Panc1 (cell line): Measurements from ENCODE around the gene CYP27A1. TPM values are rescaled to one million over a fixed set of nuclear protein-coding genes. Genes with fewer than 3 reads are reported as not detected.

Experiments
- ATAC-seq: fragments of 200-7000 bp; cut with Tn5 transposase; 2 replicates; pipeline ENCODE4 v1.9.1; 2020; ENCODE audit warnings: mild to moderate bottlenecking, moderate library complexity
- BruUV-seq: library from RNA; stranded (reverse); fragments of 400-500 nt; replicated peaks from 2 replicates; lab custom pipeline; 2021; lab: Mats Ljungman, UMichigan
- CTCF ChIA-PET: fragments of 300-600 bp; sonication (Branson Sonifier 250); formaldehyde crosslinking; loops from one replicate; lab custom pipeline; 2022; ENCODE audit warnings: antibody characterized with exemption; lab: Charles Lee
- POLR2A ChIA-PET: fragments of 300-600 bp; sonication (Branson Sonifier 250); formaldehyde crosslinking; loops from one replicate; lab custom pipeline; 2022; ENCODE audit warnings: antibody characterized with exemption; lab: Charles Lee
- DNase-seq: peaks from one replicate; pipeline ENCODE4 v3.0.0-alpha.2; 2010; ENCODE audit warnings: low read depth, low spot score
- H3K27ac ChIP-seq: 2 replicates; pipeline ENCODE4 v1.5.1; 2011; ENCODE audit warnings: mild to moderate bottlenecking, low read length, inconsistent platforms
- H3K27me3 ChIP-seq: fragments of 200-500 bp; sonication (Bioruptor generic); 2 replicates; pipeline ENCODE4 v1.6.0; 2014; ENCODE audit warnings: low read length, inconsistent platforms; ENCODE audit not compliant: control insufficient read depth, insufficient read depth
- H3K36me3 ChIP-seq: fragments of 200-500 bp; sonication (Bioruptor generic); 2 replicates; pipeline ENCODE4 v1.5.1; 2014; ENCODE audit warnings: inconsistent platforms, mild to moderate bottlenecking, low read length, moderate library complexity; ENCODE audit not compliant: control insufficient read depth, insufficient read depth
- H3K4me1 ChIP-seq: 2 replicates; pipeline ENCODE4 v1.5.1; 2011; ENCODE audit warnings: inconsistent platforms, mild to moderate bottlenecking, low read length, moderate library complexity; ENCODE audit not compliant: control insufficient read depth, insufficient read depth
- H3K4me3 ChIP-seq, 2 experiments: 2 replicates each; pipeline ENCODE4 v1.5.1; 2011 to 2012; ENCODE audit warnings: low read depth in 2 of 2, low read length in 2 of 2, mild to moderate bottlenecking in 2 of 2, inconsistent platforms in 1 of 2, moderate library complexity in 1 of 2
- H3K9me3 ChIP-seq: fragments of 200-500 bp; sonication (Bioruptor generic); 2 replicates; pipeline ENCODE4 v1.5.1; 2014; ENCODE audit warnings: low read depth, mild to moderate bottlenecking, inconsistent platforms, low read length, moderate library complexity; ENCODE audit not compliant: control insufficient read depth, insufficient read depth
- CTCF ChIP-seq: fragments of 450-650 bp; IDR thresholded peaks from 2 replicates; pipeline ENCODE4 v1.5.1; 2017; ENCODE audit warnings: mild to moderate bottlenecking
- POLR2AphosphoS5 ChIP-seq: IDR thresholded peaks from 2 replicates; pipeline ENCODE4 v1.6.1; 2012; ENCODE audit warnings: mild to moderate bottlenecking, low read depth, low read length, moderate library complexity
- REST ChIP-seq, 2 experiments: IDR thresholded peaks; 2 replicates each; pipeline ENCODE4 v1.6.1; 2011 to 2012; ENCODE audit warnings: low read depth in 2 of 2, control low read depth in 1 of 2, low read length in 1 of 2, mild to moderate bottlenecking in 1 of 2, moderate library complexity in 1 of 2; ENCODE audit not compliant: insufficient read depth in 1 of 2
- SIN3A ChIP-seq: IDR thresholded peaks from 2 replicates; pipeline ENCODE4 v1.6.1; 2012; ENCODE audit warnings: low read depth, mild to moderate bottlenecking, low read length, moderate library complexity, borderline replicate concordance; ENCODE audit not compliant: insufficient read depth
- TCF7L2 ChIP-seq: IDR thresholded peaks from 2 replicates; pipeline ENCODE4 v1.6.1; 2011; ENCODE audit warnings: mild to moderate bottlenecking, low read depth, low read length, inconsistent platforms
- in situ Hi-C: cut with HindIII; loops from 2 replicates; pipeline ENCODE4 v1.10.0; 2016; ENCODE audit warnings: low sequenced_read_pairs, low pct_unique_long_range_greater_than_20kb
- intact Hi-C: fragments of 100-400 bp; cut with micrococcal nuclease; formaldehyde crosslinking; loops from one replicate; pipeline ENCODE4 v1.10.0; 2022; ENCODE audit not compliant: unreplicated experiment
- total RNA-seq: library from RNA; stranded (reverse); gene quantifications from one replicate; pipeline ENCODE4 v1.2.1, GENCODE V29; 2021; ENCODE audit not compliant: unreplicated experiment

The CYP27A1 gene
- total RNA-seq, 1 experiment from 2014 or later = 7.7 TPM

GRCh38 chr2:218773881-218774280 is 8.1 kb upstream of the CYP27A1 start:
- POLR2A ChIA-PET = no interaction called here
- H3K4me3 ChIP-seq = no peak overlapping the region
- H3K36me3 ChIP-seq = no peaks in the 10 kb centered on the region
- CTCF ChIA-PET = interaction anchor here (0.7 kb wide), 1 partner anchor 130 kb away, joined by 5 read pairs; no protein-coding TSS in a partner anchor
- intact Hi-C loops (no loop called here), in situ Hi-C loops (no loop called here)
- no peak for TF ChIP-seq SIN3A
- no peak for TF ChIP-seq REST (IDR thresholded peaks at IDR 0.05; ENCODE audit: insufficient read depth in 1 of 2, low read depth in 2 of 2, low read length in 1 of 2)
- no peak for TF ChIP-seq POLR2AphosphoS5
- no peak for TF ChIP-seq CTCF
- TF ChIP-seq TCF7L2 = no peak
- no peak for DNase-seq
- no peaks in the 10 kb centered on the region for H3K27me3 ChIP-seq
- H3K9me3 ChIP-seq = peaks cover 9% of the 10 kb centered on the region; the same call in 1 of the 2 replicates
- BruUV-seq = no TSS peak
- no peak for ATAC-seq
- H3K27ac ChIP-seq = no peak overlapping the region
- no peaks in the 10 kb centered on the region for H3K4me1 ChIP-seq

- POLR2A ChIA-PET = no interaction called here
- ATAC-seq (no peak), DNase-seq (no peak)
- no peak overlapping the region for H3K4me3 ChIP-seq
- CTCF ChIA-PET = no interaction called here
- H3K4me1 ChIP-seq = peaks cover 6% of the 10 kb centered on the region
- no peaks in the 10 kb centered on the region for H3K36me3 ChIP-seq
- no peak for TF ChIP-seq POLR2AphosphoS5
- no peak for TF ChIP-seq SIN3A
- TF ChIP-seq TCF7L2 = no peak
- no peaks in the 10 kb centered on the region for H3K27me3 ChIP-seq
- no peak overlapping the region for H3K27ac ChIP-seq
- intact Hi-C loops = no loop called here
- peaks cover 9% of the 10 kb centered on the region; the same call in 1 of the 2 replicates for H3K9me3 ChIP-seq
- BruUV-seq = no TSS peak
- in situ Hi-C loops = no loop called here
Measured at GRCh38 chr2:218776488-218776887, 5.5 kb upstream of the CYP27A1 start.

GRCh38 chr2:218777276-218777990 is 4.5 kb upstream of the CYP27A1 start:
- Histone ChIP-seq H3K4me3 (no peak overlapping the region), H3K4me1 (peaks cover 6% of the 10 kb centered on the region), H3K36me3 (no peaks in the 10 kb centered on the region), H3K27me3 (no peaks in the 10 kb centered on the region), H3K27ac (no peak overlapping the region), H3K9me3 (peaks cover 9% of the 10 kb centered on the region; the same call in 1 of the 2 replicates)
- TF ChIP-seq REST (IDR thresholded peaks at IDR 0.05; ENCODE audit: insufficient read depth in 1 of 2, low read depth in 2 of 2, low read length in 1 of 2) (no peak), CTCF (no peak), TCF7L2 (no peak), POLR2AphosphoS5 (no peak), SIN3A (no peak)
- in situ Hi-C loops = no loop called here
- POLR2A ChIA-PET = no interaction called here
- BruUV-seq = no TSS peak
- intact Hi-C loops = no loop called here
- no peak for ATAC-seq
- no peak for DNase-seq
- CTCF ChIA-PET = no interaction called here
